ENCODE data around the gene RXRA.
A peak's percentile ranks its signal among the peaks of the same experiment; 100 is the strongest.

Gene RXRA

GRCh38 chr9:134325096-134325812 lies 1.0 kb upstream of the RXRA start:
- DNase-seq, result peak; percentile 75

- peak; percentile 53 for DNase-seq
Observed at GRCh38 chr9:134326724-134327601, 708 bp downstream of the RXRA start.

- no peak for DNase-seq
Observed at GRCh38 chr9:134327671-134328231, 1.5 kb downstream of the RXRA start.

GRCh38 chr9:134328341-134328840 lies 2.1 kb downstream of the RXRA start:
- DNase-seq, result peak; percentile 41

- DNase-seq, result peak; percentile 45
Observed at GRCh38 chr9:134328841-134329575, 2.8 kb downstream of the RXRA start.

GRCh38 chr9:134329576-134329855 lies 3.3 kb downstream of the RXRA start:
- peak; percentile 54 for DNase-seq

- peak; percentile 23 for DNase-seq
Observed at GRCh38 chr9:134329886-134330285, 3.6 kb downstream of the RXRA start.

- DNase-seq, result peak; percentile 24
Observed at GRCh38 chr9:134330590-134330989, 4.3 kb downstream of the RXRA start.

GRCh38 chr9:134331186-134332025 lies 5.2 kb downstream of the RXRA start:
- peak; percentile 22 for DNase-seq

- peak; percentile 30 for DNase-seq
Observed at GRCh38 chr9:134332266-134332665, 6.0 kb downstream of the RXRA start.

GRCh38 chr9:134332841-134333233 lies 6.6 kb downstream of the RXRA start:
- no peak for DNase-seq

- no peak for DNase-seq
Observed at GRCh38 chr9:134333234-134333873, 7.1 kb downstream of the RXRA start.

GRCh38 chr9:134333874-134334581 lies 7.8 kb downstream of the RXRA start:
- no peak for DNase-seq

- DNase-seq, result no peak
Observed at GRCh38 chr9:134335061-134335460, 8.8 kb downstream of the RXRA start.

GRCh38 chr9:134335486-134336220 lies 9.4 kb downstream of the RXRA start:
- DNase-seq, result no peak

- DNase-seq, result no peak
Observed at GRCh38 chr9:134336228-134336627, 10.0 kb downstream of the RXRA start.

- no peak for DNase-seq
Observed at GRCh38 chr9:134336924-134337323, 10.7 kb downstream of the RXRA start.

- no peak for DNase-seq
Observed at GRCh38 chr9:134337469-134337868, 11.2 kb downstream of the RXRA start.

GRCh38 chr9:134338394-134339182 lies 12.3 kb downstream of the RXRA start:
- DNase-seq, result no peak
